GM12873 (cell line): ENCODE measurements around the gene COPG1.

Experiments used
- CTCF ChIP-seq: IDR thresholded peaks from 2 replicates; pipeline ENCODE4 v1.5.1; 2012; ENCODE audit warnings: low read depth, mild to moderate bottlenecking, moderate library complexity, low read length, control low read depth; ENCODE audit not compliant: insufficient read depth; ENCODE audit errors: missing control alignments

Gene COPG1

GRCh38 chr3:129305592-129306091 is 56.2 kb downstream of the COPG1 start:
- TF ChIP-seq CTCF: no peak

- no peak for TF ChIP-seq CTCF
Observed at GRCh38 chr3:129308636-129309035, 59.2 kb downstream of the COPG1 start.

- no peak for TF ChIP-seq CTCF
Observed at GRCh38 chr3:129310111-129311011, 61.0 kb downstream of the COPG1 start.

GRCh38 chr3:129311054-129311902 is 61.9 kb downstream of the COPG1 start:
- no peak for TF ChIP-seq CTCF

GRCh38 chr3:129312021-129312639 is 62.7 kb downstream of the COPG1 start:
- TF ChIP-seq CTCF: no peak

- TF ChIP-seq CTCF: no peak
Observed at GRCh38 chr3:129312671-129313414, 63.4 kb downstream of the COPG1 start.
